ENCODE measurements around the gene UCK2.
A peak's percentile ranks its signal among the peaks of the same experiment; 100 is the strongest.
"Not testable (repeated sequence)": the region's sequence is repeated elsewhere in the genome, so short reads cannot be mapped to it uniquely, and the experiment has no call there.

The UCK2 gene

GRCh38 chr1:165827268-165828102 is at the start of gene UCK2:
TSS of gene UCK2 (plus strand) at chr1:165827614. CDS start at chr1:165827834, 220 bp downstream.
- Histone ChIP-seq H3K4me3 (ENCODE audit: low read length) (peak within 1 kb of the TSS; percentile 88), H3K27me3 (ENCODE audit: insufficient read depth, low read length) (no peaks in the 10 kb centered on the region), H3K36me3 (ENCODE audit: insufficient read depth, low read length) (no peaks in the 10 kb centered on the region), H2AFZ (ENCODE audit: low read depth, low read length) (peak within 1 kb of the TSS; percentile 40), H3K4me1 (ENCODE audit: insufficient read depth, low read length) (peaks cover 14% of the 10 kb centered on the region), H3K9me3 (ENCODE audit: low read length) (no peaks in the 10 kb centered on the region)

GRCh38 chr1:165778197-165778596 is 49.2 kb upstream of the UCK2 start:
- not testable (repeated sequence) for H3K9me3 ChIP-seq (ENCODE audit: low read length); H3K4me3 ChIP-seq (ENCODE audit: low read length); H3K4me1 ChIP-seq (ENCODE audit: insufficient read depth, low read length); H2AFZ ChIP-seq (ENCODE audit: low read depth, low read length); H3K36me3 ChIP-seq (ENCODE audit: insufficient read depth, low read length); H3K27me3 ChIP-seq (ENCODE audit: insufficient read depth, low read length)

- not testable (repeated sequence) for H3K36me3 ChIP-seq (ENCODE audit: insufficient read depth, low read length); H3K27me3 ChIP-seq (ENCODE audit: insufficient read depth, low read length); H2AFZ ChIP-seq (ENCODE audit: low read depth, low read length); H3K4me3 ChIP-seq (ENCODE audit: low read length); H3K9me3 ChIP-seq (ENCODE audit: low read length); H3K4me1 ChIP-seq (ENCODE audit: insufficient read depth, low read length)
Observed at GRCh38 chr1:165783519-165783918, 43.9 kb upstream of the UCK2 start.

GRCh38 chr1:165787741-165788140 is 39.7 kb upstream of the UCK2 start:
- H3K36me3 ChIP-seq (ENCODE audit: insufficient read depth, low read length): no peaks in the 10 kb centered on the region
- H3K9me3 ChIP-seq (ENCODE audit: low read length): peaks cover 3% of the 10 kb centered on the region
- no peak overlapping the region for H3K4me3 ChIP-seq (ENCODE audit: low read length)
- no peak overlapping the region for H2AFZ ChIP-seq (ENCODE audit: low read depth, low read length)
- H3K4me1 ChIP-seq (ENCODE audit: insufficient read depth, low read length): no peaks in the 10 kb centered on the region
- no peaks in the 10 kb centered on the region for H3K27me3 ChIP-seq (ENCODE audit: insufficient read depth, low read length)

- Histone ChIP-seq H3K36me3 (ENCODE audit: insufficient read depth, low read length) (no peaks in the 10 kb centered on the region), H3K27me3 (ENCODE audit: insufficient read depth, low read length) (no peaks in the 10 kb centered on the region), H2AFZ (ENCODE audit: low read depth, low read length) (no peak overlapping the region), H3K4me1 (ENCODE audit: insufficient read depth, low read length) (no peaks in the 10 kb centered on the region), H3K4me3 (ENCODE audit: low read length) (no peak overlapping the region), H3K9me3 (ENCODE audit: low read length) (no peaks in the 10 kb centered on the region)
Observed at GRCh38 chr1:165793951-165794350, 33.5 kb upstream of the UCK2 start.

- Histone ChIP-seq H3K27me3 (ENCODE audit: insufficient read depth, low read length) (no peaks in the 10 kb centered on the region), H3K4me3 (ENCODE audit: low read length) (no peak overlapping the region), H3K4me1 (ENCODE audit: insufficient read depth, low read length) (no peaks in the 10 kb centered on the region), H2AFZ (ENCODE audit: low read depth, low read length) (no peak overlapping the region), H3K36me3 (ENCODE audit: insufficient read depth, low read length) (no peaks in the 10 kb centered on the region), H3K9me3 (ENCODE audit: low read length) (no peaks in the 10 kb centered on the region)
Observed at GRCh38 chr1:165795894-165796293, 31.5 kb upstream of the UCK2 start.

- Histone ChIP-seq H3K4me3 (ENCODE audit: low read length) (no peak overlapping the region), H3K27me3 (ENCODE audit: insufficient read depth, low read length) (no peaks in the 10 kb centered on the region), H3K4me1 (ENCODE audit: insufficient read depth, low read length) (no peaks in the 10 kb centered on the region), H3K9me3 (ENCODE audit: low read length) (no peaks in the 10 kb centered on the region), H2AFZ (ENCODE audit: low read depth, low read length) (no peak overlapping the region), H3K36me3 (ENCODE audit: insufficient read depth, low read length) (no peaks in the 10 kb centered on the region)
Observed at GRCh38 chr1:165799387-165799786, 28.0 kb upstream of the UCK2 start.

GRCh38 chr1:165804513-165804912 is 22.9 kb upstream of the UCK2 start:
- not testable (repeated sequence) for H3K27me3 ChIP-seq (ENCODE audit: insufficient read depth, low read length); H3K9me3 ChIP-seq (ENCODE audit: low read length); H3K4me3 ChIP-seq (ENCODE audit: low read length); H2AFZ ChIP-seq (ENCODE audit: low read depth, low read length); H3K36me3 ChIP-seq (ENCODE audit: insufficient read depth, low read length); H3K4me1 ChIP-seq (ENCODE audit: insufficient read depth, low read length)

- H3K9me3 ChIP-seq (ENCODE audit: low read length): no peaks in the 10 kb centered on the region
- no peak overlapping the region for H2AFZ ChIP-seq (ENCODE audit: low read depth, low read length)
- H3K36me3 ChIP-seq (ENCODE audit: insufficient read depth, low read length): no peaks in the 10 kb centered on the region
- no peaks in the 10 kb centered on the region for H3K4me1 ChIP-seq (ENCODE audit: insufficient read depth, low read length)
- peaks cover 3% of the 10 kb centered on the region for H3K27me3 ChIP-seq (ENCODE audit: insufficient read depth, low read length)
- no peak overlapping the region for H3K4me3 ChIP-seq (ENCODE audit: low read length)
Observed at GRCh38 chr1:165807613-165808012, 19.8 kb upstream of the UCK2 start.

- Histone ChIP-seq H3K9me3 (ENCODE audit: low read length) (no peaks in the 10 kb centered on the region), H3K4me1 (ENCODE audit: insufficient read depth, low read length) (no peaks in the 10 kb centered on the region), H2AFZ (ENCODE audit: low read depth, low read length) (no peak overlapping the region), H3K36me3 (ENCODE audit: insufficient read depth, low read length) (no peaks in the 10 kb centered on the region), H3K4me3 (ENCODE audit: low read length) (no peak overlapping the region), H3K27me3 (ENCODE audit: insufficient read depth, low read length) (no peaks in the 10 kb centered on the region)
Observed at GRCh38 chr1:165815725-165816124, 11.7 kb upstream of the UCK2 start.

GRCh38 chr1:165816157-165816556 is 11.3 kb upstream of the UCK2 start:
- Histone ChIP-seq H2AFZ (ENCODE audit: low read depth, low read length) (no peak overlapping the region), H3K4me3 (ENCODE audit: low read length) (no peak overlapping the region), H3K4me1 (ENCODE audit: insufficient read depth, low read length) (no peaks in the 10 kb centered on the region), H3K9me3 (ENCODE audit: low read length) (no peaks in the 10 kb centered on the region), H3K27me3 (ENCODE audit: insufficient read depth, low read length) (no peaks in the 10 kb centered on the region), H3K36me3 (ENCODE audit: insufficient read depth, low read length) (no peaks in the 10 kb centered on the region)

GRCh38 chr1:165816826-165817497 is 10.5 kb upstream of the UCK2 start:
- Histone ChIP-seq H3K36me3 (ENCODE audit: insufficient read depth, low read length) (no peaks in the 10 kb centered on the region), H3K4me3 (ENCODE audit: low read length) (no peak overlapping the region), H3K9me3 (ENCODE audit: low read length) (no peaks in the 10 kb centered on the region), H3K4me1 (ENCODE audit: insufficient read depth, low read length) (no peaks in the 10 kb centered on the region), H3K27me3 (ENCODE audit: insufficient read depth, low read length) (no peaks in the 10 kb centered on the region), H2AFZ (ENCODE audit: low read depth, low read length) (no peak overlapping the region)

GRCh38 chr1:165823552-165824268 is 3.7 kb upstream of the UCK2 start:
- no peaks in the 10 kb centered on the region for H3K27me3 ChIP-seq (ENCODE audit: insufficient read depth, low read length)
- no peak overlapping the region for H2AFZ ChIP-seq (ENCODE audit: low read depth, low read length)
- H3K9me3 ChIP-seq (ENCODE audit: low read length): no peaks in the 10 kb centered on the region
- H3K4me1 ChIP-seq (ENCODE audit: insufficient read depth, low read length): peaks cover 9% of the 10 kb centered on the region
- H3K4me3 ChIP-seq (ENCODE audit: low read length): no peak overlapping the region
- H3K36me3 ChIP-seq (ENCODE audit: insufficient read depth, low read length): no peaks in the 10 kb centered on the region
